GM18508 (cell line): ENCODE measurements around the gene LDLRAD2.

Source experiments
- ATAC-seq: cut with Tn5 transposase; IDR thresholded peaks from one replicate; pipeline ENCODE4 v1.9.1; 2021; ENCODE audit warnings: moderate number of reproducible peaks; ENCODE audit not compliant: insufficient read depth, unreplicated experiment

Gene LDLRAD2

GRCh38 chr1:21839337-21840037, 27.4 kb downstream of the LDLRAD2 start:
- ATAC-seq, result no peak

GRCh38 chr1:21840981-21841380, 28.9 kb downstream of the LDLRAD2 start:
- ATAC-seq, result no peak

DNA sequence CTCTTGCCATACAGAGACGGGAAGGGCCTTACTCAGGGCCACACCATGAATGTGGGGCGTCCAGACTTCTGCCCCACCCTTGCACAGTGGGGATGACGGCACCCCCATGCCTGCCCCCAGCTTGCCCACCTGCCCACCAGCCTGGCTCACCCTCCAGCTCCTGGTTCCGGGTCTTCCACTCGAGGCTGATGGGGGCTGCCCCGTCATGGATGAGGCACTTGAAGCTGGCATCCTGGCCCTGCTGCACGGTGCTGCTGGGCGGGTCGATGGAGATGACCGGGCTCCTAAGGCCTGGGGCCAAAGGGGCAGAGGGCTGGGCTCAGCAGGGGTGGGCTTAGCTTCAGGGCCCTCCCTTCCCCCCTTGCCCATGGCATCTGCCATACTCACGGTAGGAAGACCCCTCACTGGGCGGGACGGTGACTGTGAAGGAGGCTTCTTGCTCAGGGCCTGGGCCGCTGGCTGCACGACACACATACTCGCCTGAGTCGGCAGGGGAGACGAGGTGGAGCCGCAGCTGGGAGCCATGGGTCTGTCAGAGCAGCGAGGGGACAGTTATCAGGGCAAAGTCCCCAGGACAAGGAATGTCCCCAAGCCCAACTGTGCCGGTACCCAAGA, 29.9 kb downstream of the LDLRAD2 start:
- no peak for ATAC-seq

DNA sequence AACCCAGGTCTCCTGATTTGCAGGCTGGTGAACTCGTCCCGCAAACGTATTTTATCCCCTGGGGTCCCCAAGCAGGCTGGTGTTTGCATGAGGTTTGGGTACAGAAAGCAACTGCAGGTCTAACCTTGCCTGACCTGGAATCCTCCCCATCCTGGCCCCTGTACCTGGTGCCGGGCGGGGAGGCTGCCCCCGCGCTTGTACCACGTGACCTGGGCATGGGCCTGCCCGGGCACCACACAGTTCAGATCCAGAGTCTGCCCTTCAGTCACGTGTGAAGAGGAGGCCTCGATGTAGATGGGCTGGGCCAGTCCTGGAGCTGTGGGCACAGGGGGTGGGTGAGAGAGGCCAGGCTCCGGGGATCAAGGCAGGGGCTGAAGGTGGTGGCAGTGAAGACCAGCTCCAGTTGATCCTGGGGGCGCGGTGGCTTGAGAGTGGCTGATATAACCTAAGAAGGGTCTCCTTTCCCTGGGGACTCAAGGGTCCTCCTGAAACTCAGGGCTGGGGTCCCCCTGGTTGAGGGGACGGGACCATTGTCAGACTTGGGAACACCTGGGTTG, 30.6 kb downstream of the LDLRAD2 start:
- no peak for ATAC-seq

DNA sequence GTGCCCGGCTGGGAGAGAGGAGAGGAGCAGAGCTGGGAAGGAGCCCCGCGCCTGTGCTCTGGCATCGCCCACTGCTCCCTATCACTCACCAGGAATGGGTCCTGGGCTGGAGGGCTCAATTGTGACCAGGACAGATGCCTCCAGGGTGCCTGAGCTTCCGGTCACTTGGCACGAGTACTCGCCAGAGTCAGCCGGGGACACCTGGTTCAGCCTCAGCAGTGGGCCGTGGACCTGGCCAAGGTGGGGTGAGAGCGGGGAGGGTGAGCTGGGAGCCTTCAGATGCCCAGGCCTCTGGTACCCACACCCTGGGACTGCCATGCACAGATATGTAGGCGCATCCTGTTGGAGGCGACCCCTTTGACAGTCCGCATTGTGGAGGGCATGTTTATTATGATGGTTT, 31.1 kb downstream of the LDLRAD2 start:
- ATAC-seq, result no peak

GRCh38 chr1:21843996-21844395, 31.9 kb downstream of the LDLRAD2 start:
- ATAC-seq, result no peak

DNA sequence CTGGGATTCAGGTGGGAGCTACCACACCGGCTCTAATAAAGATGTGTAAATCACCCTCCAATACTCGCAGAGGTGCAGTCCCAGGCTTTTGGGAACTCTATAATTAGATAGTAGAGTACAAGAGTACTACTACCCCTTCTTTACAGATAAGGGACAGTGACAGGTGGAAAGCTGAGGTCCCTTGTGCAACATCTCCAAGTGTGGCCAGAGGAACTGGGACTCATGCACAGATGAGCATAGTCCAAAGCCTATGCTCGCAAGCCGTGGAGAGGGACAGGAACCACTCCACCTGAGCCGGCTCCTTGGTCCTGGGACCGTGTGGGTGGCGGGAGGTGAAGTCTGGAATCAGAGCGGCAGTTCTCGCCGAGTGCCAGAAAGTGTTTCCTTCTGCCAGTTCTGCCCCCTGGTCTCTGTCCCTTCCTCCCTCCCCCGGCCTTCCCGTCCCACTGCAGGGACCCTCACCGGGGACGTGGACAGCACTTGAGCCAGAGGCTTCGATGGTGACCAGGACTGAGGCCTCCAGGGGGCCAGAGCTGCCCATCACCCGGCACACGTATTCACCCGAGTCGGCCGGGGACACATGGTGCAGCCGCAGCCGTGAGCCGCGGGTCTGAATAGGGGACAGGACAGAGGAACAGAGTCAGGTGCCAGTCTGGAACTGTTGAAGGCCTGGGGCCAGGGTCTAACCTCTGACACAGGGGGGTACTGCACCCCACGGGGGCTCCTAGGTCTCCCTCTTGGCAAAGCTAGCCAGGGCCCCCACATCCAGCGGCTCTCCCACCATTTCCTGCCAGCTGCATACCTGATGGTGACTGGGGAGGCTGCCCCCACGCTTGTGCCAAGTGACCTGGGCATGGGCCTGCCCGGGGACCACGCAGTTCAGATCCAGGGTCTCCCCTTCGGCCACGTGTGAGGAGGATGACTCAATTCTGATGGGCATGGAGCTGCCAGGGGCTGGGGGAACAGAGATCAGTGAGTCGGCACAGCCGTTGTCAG, 33.9 kb downstream of the LDLRAD2 start:
- no peak for ATAC-seq

- ATAC-seq, result no peak
Observed at GRCh38 chr1:21847223-21848205, 35.4 kb downstream of the LDLRAD2 start.

- no peak for ATAC-seq
Observed at GRCh38 chr1:21848524-21849174, 36.6 kb downstream of the LDLRAD2 start.

GRCh38 chr1:21849909-21850576, 38.0 kb downstream of the LDLRAD2 start:
- ATAC-seq, result no peak

- ATAC-seq, result no peak
Observed at GRCh38 chr1:21851430-21852250, 39.6 kb downstream of the LDLRAD2 start.

DNA sequence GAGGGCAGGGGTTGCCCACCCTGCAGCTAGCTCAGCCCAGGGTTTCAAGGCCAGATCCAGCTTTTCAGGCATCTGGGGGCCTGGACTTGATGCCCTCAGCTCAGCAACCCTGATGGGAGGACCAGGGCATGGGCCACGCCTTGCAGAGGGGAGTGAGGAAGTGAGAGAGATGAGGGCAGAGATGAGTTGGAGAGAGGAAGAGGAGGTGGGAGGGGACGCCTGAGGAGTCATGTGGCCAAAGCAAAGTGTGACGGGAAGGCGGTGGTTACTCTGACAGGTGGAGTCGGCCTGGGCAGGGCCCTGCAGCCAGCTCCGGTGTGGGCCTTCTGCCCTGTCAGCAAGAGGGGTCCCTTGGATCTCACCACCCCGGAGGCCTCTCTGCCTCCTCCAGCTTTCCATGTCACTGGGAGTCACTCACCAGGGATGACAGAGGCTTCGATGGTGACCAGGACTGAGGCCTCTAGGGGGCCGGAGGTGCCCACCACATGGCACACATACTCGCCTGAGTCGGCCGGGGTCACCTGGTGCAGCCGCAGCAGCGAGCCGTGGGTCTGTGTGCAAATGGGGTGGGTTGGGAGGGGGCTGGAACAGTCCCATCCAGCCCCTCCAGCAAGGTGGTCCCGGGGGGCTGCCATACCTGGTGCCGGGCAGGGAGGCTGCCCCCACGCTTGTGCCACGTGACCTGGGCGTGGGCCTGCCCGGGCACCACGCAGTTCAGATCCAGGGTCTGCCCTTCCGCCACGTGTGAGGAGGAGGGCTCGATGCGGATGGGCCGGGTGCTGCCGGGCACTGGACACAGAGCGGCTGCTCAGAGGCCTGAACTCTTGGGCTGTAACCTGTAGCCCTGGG, 40.4 kb downstream of the LDLRAD2 start:
- no peak for ATAC-seq

DNA sequence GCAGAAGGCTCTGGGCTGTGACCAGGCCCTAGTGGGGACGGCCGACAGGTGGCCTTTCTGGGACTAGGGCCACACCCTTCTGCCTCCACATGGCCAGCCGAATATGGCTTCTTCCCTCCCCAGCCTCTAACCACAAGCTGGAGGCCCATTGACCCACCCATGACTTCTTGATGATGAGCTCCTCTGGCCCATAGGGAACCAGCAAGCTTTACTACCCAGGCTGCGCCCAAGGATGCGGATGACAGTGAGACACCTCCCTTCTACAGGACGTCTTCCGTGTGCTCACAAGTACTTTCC, 41.0 kb downstream of the LDLRAD2 start:
- no peak for ATAC-seq

DNA sequence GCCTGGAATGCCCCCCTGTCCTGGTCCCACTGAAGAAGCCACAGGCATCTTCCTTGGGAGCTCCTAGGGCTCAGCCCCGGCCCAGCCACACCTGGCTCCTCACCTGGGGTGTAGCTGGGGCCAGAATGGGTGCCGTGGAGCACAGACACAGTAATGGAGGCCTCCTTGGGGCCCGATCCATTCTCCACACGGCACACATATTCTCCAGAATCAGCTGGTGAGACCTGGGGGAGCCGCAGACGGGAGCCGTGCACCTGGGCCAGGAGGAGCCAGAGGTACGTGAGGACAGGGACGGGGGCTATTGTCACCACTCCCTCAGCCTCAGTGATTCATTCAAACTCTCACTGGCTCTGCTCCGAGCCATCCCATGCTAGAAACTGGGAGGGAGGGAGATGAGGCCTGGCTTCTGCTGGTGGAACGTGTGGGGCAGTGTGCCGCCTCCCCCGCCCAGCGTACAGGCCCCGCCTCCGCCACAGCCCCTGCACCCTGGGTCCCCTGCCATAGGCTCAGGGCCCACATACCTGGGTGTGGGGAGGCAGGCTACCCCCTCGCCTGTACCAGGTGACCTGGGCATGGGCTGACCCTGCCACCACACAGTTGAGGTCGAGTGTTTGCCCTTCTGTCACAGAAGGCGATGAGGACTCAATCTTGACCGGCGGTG, 42.2 kb downstream of the LDLRAD2 start:
- ATAC-seq, result no peak

DNA sequence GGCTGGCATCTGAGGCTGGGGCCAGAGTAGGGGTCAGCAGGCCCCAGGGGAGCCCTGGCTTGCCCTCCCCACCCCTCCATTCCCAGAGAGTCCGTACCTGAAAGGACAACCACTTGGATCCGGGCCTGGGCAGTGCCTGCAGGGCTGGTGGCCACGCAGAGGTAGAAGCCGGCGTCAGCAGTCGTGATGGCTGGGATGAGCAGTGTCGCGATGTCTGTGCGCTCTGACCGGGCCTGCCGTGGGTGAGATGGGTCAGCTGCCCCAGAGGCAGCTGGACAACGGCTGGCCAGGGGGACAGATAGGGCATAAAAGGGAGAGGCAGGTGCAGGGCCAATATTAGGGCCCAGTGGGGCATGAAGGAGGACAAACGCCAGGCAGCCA, 42.7 kb downstream of the LDLRAD2 start:
- no peak for ATAC-seq

- ATAC-seq, result no peak
Observed at GRCh38 chr1:21855257-21856096, 43.4 kb downstream of the LDLRAD2 start.
